Activated gamma-delta T cell treated with Interleukin-2 at 50 U/mL for 16 hours (primary cell): ENCODE results near the gene PCDH7.

Experiments used
- DNase-seq: peaks from one replicate; pipeline ENCODE4 v3.0.0-alpha.2; 2020

The PCDH7 gene

DNA sequence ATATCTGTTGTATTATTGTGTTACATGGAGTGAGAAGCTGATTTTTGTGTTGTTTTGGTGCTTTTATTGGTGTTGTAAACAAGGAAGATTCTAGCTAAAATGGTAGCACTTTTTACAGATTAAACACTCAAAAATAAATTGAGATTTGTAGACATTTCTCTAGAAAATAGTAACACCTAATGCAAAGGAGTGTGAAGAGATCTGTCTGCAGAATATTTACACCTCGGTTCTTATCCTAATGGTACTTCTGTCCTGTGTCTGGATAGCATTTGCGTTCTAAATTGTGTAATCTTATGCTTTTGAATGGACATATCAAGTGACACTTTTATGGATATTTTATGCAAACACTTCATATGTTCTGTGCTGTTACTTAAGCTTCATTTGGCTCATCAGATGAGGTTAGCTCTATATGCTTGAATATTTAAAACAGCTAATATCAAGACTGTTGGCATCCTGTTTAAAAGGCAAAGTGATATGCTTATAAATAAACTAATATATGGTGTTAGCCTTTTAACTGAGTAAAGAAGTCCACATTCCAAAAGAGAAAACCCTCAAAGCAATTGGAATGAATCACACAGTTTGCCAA lies 6.0 kb downstream of the PCDH7 start:
- DNase-seq = no peak

GRCh38 chr4:30727409-30727808 lies 7.2 kb downstream of the PCDH7 start:
- DNase-seq = no peak

GRCh38 chr4:30728311-30728710 lies 8.1 kb downstream of the PCDH7 start:
- no peak for DNase-seq

GRCh38 chr4:30743897-30744296 lies 23.7 kb downstream of the PCDH7 start:
- no peak for DNase-seq

GRCh38 chr4:30744386-30744785 lies 24.2 kb downstream of the PCDH7 start:
- DNase-seq = no peak

DNA sequence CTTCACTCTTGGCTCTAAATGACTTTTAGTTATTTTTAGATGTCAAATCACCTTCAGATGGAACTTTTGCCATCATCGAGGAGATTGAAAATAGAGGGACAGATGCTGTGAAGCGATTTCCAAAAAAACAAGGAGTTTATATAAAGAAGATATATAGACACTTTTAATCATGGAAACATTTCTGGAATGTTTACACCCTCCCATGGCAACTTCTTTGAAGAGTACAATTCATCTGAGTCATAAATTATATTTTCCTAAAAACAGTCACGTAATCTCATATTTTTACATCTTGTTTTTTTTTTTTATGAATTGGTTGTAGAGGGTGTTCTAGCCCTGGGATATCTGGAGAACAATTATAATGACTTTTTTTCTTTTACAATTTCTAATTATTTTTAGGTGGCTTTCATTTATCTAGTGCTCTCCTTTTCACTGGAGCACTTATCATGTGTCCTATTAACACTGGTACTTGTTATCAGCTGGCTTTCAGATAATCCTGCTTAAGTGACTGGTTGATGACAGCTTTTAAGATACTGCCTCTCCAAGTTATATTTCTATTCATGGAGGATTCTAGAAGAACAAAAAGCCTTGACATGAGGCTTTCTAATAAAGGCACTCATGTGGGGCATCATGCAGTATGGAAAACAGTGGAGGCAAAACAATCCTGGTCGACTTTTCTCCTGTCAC lies 24.9 kb downstream of the PCDH7 start:
- DNase-seq = no peak

DNA sequence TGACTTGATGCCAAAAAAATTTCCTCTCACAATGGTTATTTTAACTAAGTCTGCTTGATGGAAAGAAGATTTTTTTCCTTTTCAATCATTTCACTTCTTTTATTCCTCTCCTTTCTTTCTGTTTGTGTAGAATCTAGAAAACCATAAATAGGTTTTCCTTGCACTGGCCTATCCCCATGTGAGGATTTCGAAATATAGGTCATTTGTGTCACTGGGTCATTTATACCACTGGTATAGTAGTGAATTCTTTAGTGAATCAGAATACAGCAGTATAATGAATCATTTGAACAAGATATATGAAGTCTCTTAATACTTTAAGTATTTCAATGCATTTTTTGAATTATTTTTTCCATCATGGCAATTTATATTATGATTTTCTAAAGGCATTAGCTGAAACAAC lies 26.6 kb downstream of the PCDH7 start:
- no peak for DNase-seq

DNA sequence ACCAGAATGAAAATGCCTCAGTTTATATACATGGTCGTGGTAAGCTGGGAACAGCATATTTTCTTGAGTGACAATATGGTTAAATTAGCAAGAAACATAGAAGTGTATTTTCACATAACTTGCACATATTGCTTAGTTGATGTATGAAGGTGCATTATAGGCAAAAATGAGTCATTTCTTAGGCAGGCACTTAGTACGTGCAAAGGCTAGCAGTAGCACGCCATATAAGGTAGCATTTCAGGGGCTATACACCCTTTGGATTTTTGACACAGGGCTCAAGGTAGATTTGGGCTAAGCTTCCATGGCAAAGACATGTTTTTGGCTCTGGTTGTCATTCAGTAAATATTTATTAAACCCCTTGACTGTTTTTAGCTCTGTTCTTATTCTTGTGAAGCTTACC lies 33.1 kb downstream of the PCDH7 start:
- no peak for DNase-seq

- no peak for DNase-seq
These were observed 33.9 kb downstream of the PCDH7 start for GRCh38 chr4:30754021-30754420.

GRCh38 chr4:30755346-30755745 lies 35.2 kb downstream of the PCDH7 start:
- DNase-seq = no peak

DNA sequence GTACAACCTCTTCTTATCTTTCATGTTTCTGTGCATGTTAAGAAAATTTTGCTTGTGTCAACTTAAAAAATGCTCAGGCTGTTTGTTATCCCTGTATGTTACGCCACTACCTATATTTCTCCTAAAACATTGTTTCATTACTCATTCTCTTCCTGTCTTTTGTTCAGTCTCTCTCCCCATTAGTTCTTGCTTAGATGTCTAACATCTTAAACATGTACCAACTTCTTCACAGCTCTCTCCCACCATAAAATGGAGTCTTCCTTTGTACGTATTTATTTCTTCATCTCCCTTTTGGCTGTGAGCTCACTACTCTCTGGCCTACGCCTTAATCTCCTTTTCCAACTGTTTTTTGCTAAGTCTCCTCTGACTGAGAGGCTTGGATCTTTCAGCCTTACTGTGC lies 36.4 kb downstream of the PCDH7 start:
- DNase-seq = no peak

DNA sequence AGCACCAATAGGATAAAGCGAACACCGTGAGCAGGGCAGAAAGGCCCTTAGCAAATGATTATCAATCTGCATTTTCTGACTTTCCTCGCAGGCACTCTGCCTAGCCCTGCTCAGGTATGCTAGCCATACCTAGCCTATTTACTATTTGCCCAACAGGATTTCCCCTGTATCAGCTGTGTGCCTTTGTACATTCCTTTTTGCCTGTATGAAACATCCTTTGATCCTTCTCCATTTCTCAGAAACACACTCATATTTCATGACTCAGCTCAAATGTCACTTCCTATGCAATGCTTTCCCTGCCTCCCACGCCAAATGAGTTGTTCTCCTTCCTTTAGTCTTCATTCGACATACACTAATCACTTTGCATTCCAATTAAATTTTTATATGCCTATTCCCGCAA lies 37.2 kb downstream of the PCDH7 start:
- no peak for DNase-seq

DNA sequence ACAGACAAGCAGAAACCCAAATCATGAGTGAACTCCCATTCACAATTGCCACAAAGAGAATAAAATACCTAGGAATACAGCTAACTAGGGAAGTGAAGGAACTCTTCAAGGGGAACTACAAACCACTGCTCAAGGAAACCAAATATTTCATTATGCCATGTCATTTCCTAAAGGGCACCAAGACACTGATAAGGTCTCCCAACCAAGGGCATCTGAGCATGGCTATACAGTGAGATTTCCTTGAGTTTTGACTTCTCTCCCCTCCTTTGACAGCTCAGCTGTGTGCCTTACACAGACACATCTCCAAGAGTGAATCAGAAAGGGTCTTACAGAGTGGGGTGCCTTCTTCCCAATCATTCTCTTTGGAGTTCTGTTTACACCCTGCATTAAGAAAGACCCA lies 40.4 kb downstream of the PCDH7 start:
- no peak for DNase-seq

GRCh38 chr4:30763321-30763727 lies 43.2 kb downstream of the PCDH7 start:
- DNase-seq = no peak

GRCh38 chr4:30765022-30765421 lies 44.9 kb downstream of the PCDH7 start:
- no peak for DNase-seq

DNA sequence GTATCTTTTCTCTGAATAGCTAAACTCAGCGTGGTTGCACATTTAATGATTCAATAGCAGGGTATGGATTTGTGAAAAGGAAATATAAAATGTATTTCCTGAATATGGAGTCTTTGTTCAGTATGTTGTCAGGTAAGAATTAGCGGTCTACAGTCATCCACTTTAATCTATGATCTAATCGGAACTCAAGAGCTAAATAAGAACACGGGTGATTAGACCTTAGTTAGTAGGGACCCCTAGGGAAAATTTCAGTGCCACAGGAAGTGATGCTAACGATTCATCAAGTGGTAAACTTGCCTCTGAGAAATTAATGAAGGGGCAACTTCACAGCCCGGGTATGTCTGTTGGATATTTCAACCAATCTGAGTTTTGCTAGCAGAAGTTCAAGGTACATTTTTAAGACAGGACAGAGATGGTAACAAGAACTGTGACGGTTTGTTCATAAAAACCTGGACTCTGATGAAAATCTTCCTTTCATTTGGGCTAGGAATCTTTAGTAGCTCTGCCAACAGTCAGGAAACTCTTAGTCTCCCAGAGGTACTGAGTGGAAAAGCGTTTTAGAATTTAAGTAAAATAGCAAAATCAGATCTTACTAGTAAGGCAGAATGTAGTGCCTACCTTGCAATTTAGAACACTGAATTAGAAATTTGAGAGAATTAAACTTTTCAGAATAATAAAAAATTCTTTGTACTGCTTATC lies 47.1 kb downstream of the PCDH7 start:
- no peak for DNase-seq

- no peak for DNase-seq
These were observed 48.1 kb downstream of the PCDH7 start for GRCh38 chr4:30768277-30768676.

GRCh38 chr4:30769093-30769492 lies 48.9 kb downstream of the PCDH7 start:
- no peak for DNase-seq

GRCh38 chr4:30770049-30770549 lies 49.9 kb downstream of the PCDH7 start:
- no peak for DNase-seq

- no peak for DNase-seq
These were observed 50.6 kb downstream of the PCDH7 start for GRCh38 chr4:30770812-30771211.

- DNase-seq = no peak
These were observed 56.3 kb downstream of the PCDH7 start for GRCh38 chr4:30776451-30776850.

DNA sequence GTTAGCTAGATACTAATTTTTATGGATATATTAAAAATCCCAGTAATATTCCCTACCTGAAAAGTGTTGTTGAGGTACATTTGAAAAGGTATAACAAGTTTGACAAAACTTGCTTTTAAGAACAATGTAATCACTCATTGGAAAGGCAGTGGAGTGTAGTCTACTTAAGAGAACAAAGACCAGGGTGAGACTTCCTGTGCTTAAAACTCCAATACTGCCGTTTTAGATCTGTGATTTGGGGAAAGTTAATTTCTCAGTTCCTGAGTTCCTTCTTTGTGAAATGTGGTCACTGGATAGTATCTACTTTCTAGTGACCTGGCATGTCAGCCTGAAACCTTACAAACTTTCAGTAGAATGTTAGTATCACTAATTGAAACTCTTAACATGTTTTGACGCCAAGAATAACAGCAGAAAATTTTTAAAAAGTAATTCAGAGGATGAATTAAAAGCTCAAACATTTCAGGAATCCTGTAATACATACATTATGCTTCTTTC lies 56.8 kb downstream of the PCDH7 start:
- no peak for DNase-seq
